Stimulated activated effector memory CD8-positive, alpha-beta T cell treated with anti-CD3 and anti-CD28 coated beads, Interleukin-12 subunit alpha, Interleukin-12 subunit beta, amount 100 ng/mL, for 72 hours (primary cell): ENCODE results near the gene CBL.
"Not testable (repeated sequence)": the region's sequence is repeated elsewhere in the genome, so short reads cannot be mapped to it uniquely, and the experiment has no call there.

ENCODE experiments used
- ATAC-seq: fragments of 150-1000 bp; cut with Tn5 transposase; 2 replicates; pipeline ENCODE4 v1.10.0; 2021
- DNase-seq, 2 donors: peaks; one replicate each; pipeline ENCODE4 v3.0.0; 2021 to 2022; ENCODE audit warnings: low spot score in 2 of 2
- H3K27ac Mint-ChIP-seq: one replicate; pipeline ENCODE4 v1.8.0; 2022; ENCODE audit warnings: mild to moderate bottlenecking, mixed read lengths
- H3K36me3 Mint-ChIP-seq: one replicate; pipeline ENCODE4 v1.8.0; 2022; ENCODE audit warnings: mild to moderate bottlenecking, mixed read lengths
- H3K4me1 Mint-ChIP-seq: one replicate; pipeline ENCODE4 v1.8.0; 2022; ENCODE audit warnings: mixed read lengths
- H3K4me3 Mint-ChIP-seq: one replicate; pipeline ENCODE4 v1.8.0; 2022; ENCODE audit warnings: mild to moderate bottlenecking, mixed read lengths
- H3K9me3 Mint-ChIP-seq: one replicate; pipeline ENCODE4 v1.8.0; 2022; ENCODE audit warnings: mixed read lengths

Gene CBL

GRCh38 chr11:119178166-119178680 lies 27.9 kb upstream of the CBL start:
- H3K9me3 Mint-ChIP-seq: no peaks in the 10 kb centered on the region
- peaks cover 10% of the 10 kb centered on the region for H3K36me3 Mint-ChIP-seq
- H3K4me1 Mint-ChIP-seq: no peaks in the 10 kb centered on the region
- no peak overlapping the region for H3K4me3 Mint-ChIP-seq
- H3K27ac Mint-ChIP-seq: no peak overlapping the region
- no peak for ATAC-seq
- no peak for DNase-seq

GRCh38 chr11:119179342-119179741 lies 26.8 kb upstream of the CBL start:
- no peaks in the 10 kb centered on the region for H3K4me1 Mint-ChIP-seq
- H3K9me3 Mint-ChIP-seq: no peaks in the 10 kb centered on the region
- H3K36me3 Mint-ChIP-seq: peaks cover 7% of the 10 kb centered on the region
- no peak for DNase-seq
- no peak overlapping the region for H3K4me3 Mint-ChIP-seq
- no peak overlapping the region for H3K27ac Mint-ChIP-seq
- no peak for ATAC-seq

GRCh38 chr11:119179983-119180382 lies 26.2 kb upstream of the CBL start:
- no peak for ATAC-seq
- Mint-ChIP-seq H3K4me3 (no peak overlapping the region), H3K4me1 (no peaks in the 10 kb centered on the region), H3K27ac (no peak overlapping the region), H3K9me3 (no peaks in the 10 kb centered on the region), H3K36me3 (peaks cover 7% of the 10 kb centered on the region)
- DNase-seq: no peak

DNA sequence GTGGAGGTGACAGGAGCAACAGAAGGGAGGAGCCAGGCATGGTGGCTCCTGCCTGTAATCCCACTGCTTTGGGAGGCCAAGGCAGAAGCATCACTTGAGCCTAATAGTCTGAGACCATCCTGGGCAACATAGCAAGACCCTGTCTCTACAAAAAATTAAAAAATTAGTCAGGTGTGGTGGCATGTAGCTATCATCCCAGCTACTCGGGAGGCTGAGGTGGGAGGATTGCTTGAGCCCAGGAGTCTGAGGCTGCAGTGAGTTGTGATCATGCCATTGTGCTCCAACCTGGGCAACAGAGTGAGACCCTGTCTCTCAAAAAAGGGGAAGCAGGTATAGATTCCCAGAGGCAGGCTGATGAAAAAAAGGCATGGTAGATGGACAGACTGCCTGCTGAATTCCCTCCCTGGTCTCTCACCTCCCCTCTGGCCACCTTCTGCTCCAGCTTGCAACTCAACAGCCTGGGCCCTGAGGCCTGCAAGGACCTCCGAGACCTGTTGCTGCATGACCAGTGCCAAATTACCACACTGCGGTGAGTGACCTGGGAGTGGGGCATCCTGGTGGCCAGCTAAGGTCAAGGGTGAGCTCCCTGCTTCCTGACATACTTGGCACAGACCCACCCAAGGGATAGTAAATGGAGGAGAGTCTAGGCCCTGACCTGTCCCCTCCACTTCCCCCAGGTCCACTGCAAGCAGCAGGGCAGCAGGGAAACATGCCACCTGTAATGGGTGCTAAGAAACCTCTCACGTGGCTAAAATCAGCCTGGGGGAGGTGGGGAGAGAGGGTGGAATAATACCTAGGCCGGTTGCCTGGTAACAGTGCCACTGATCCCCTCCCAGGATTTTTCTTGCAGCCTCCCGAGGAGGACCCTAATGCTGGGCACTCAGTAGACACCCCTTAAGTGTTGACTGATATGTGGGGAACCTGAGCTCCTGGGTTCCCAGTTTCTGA lies 25.1 kb upstream of the CBL start:
- DNase-seq (no peak), ATAC-seq (no peak)
- peaks cover 7% of the 10 kb centered on the region for H3K36me3 Mint-ChIP-seq
- no peak overlapping the region for H3K4me3 Mint-ChIP-seq
- H3K9me3 Mint-ChIP-seq: no peaks in the 10 kb centered on the region
- no peaks in the 10 kb centered on the region for H3K4me1 Mint-ChIP-seq
- no peak overlapping the region for H3K27ac Mint-ChIP-seq

GRCh38 chr11:119181677-119182412 lies 24.3 kb upstream of the CBL start:
- no peaks in the 10 kb centered on the region for H3K4me1 Mint-ChIP-seq
- no peak for ATAC-seq
- H3K27ac Mint-ChIP-seq: peak overlapping the region; percentile 45
- no peak for DNase-seq
- H3K36me3 Mint-ChIP-seq: peaks cover 7% of the 10 kb centered on the region
- no peaks in the 10 kb centered on the region for H3K9me3 Mint-ChIP-seq
- H3K4me3 Mint-ChIP-seq: no peak overlapping the region

DNA sequence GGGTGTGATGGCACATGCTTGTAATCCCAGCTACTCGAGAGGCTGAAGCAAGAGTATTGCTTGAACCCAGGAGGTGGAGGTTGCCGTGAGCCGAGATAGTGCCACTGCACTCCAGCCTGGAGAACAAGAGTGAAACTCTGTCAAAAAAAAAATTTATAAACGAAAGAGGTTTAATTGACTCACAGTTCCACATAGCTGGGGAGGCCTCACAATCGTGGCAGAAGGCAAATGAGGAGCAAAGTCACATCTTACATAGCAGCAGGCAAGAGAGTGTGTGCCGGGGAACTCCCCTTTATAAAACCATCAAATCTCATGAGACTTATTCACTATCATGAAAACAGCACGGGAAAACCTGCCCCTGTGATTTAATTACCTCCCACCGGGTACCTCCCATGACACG lies 21.7 kb upstream of the CBL start:
- not testable (repeated sequence) for H3K27ac Mint-ChIP-seq, H3K9me3 Mint-ChIP-seq, H3K4me3 Mint-ChIP-seq, H3K36me3 Mint-ChIP-seq, DNase-seq, ATAC-seq, H3K4me1 Mint-ChIP-seq

GRCh38 chr11:119185981-119186634 lies 20.0 kb upstream of the CBL start:
- no peak overlapping the region for H3K4me3 Mint-ChIP-seq
- no peaks in the 10 kb centered on the region for H3K4me1 Mint-ChIP-seq
- ATAC-seq (no peak), DNase-seq (no peak)
- no peaks in the 10 kb centered on the region for H3K9me3 Mint-ChIP-seq
- no peak overlapping the region for H3K27ac Mint-ChIP-seq
- H3K36me3 Mint-ChIP-seq: no peaks in the 10 kb centered on the region

- DNase-seq: no peak
- H3K9me3 Mint-ChIP-seq: no peaks in the 10 kb centered on the region
- no peaks in the 10 kb centered on the region for H3K4me1 Mint-ChIP-seq
Observed at GRCh38 chr11:119187123-119187892, 18.8 kb upstream of the CBL start.

GRCh38 chr11:119188067-119188466 lies 18.1 kb upstream of the CBL start:
- Mint-ChIP-seq H3K4me3 (no peak overlapping the region), H3K4me1 (no peaks in the 10 kb centered on the region), H3K9me3 (no peaks in the 10 kb centered on the region), H3K27ac (no peak overlapping the region), H3K36me3 (no peaks in the 10 kb centered on the region)
- DNase-seq (no peak), ATAC-seq (no peak)

More at GRCh38 chr11:119187123-119187892, 18.8 kb upstream of the CBL start:
- no peak for ATAC-seq
- Mint-ChIP-seq H3K36me3 (no peaks in the 10 kb centered on the region), H3K27ac (no peak overlapping the region), H3K4me3 (no peak overlapping the region)

GRCh38 chr11:119188887-119189286 lies 17.3 kb upstream of the CBL start:
- ATAC-seq (no peak), DNase-seq (no peak)
- Mint-ChIP-seq H3K27ac (no peak overlapping the region), H3K4me1 (no peaks in the 10 kb centered on the region), H3K9me3 (no peaks in the 10 kb centered on the region), H3K36me3 (no peaks in the 10 kb centered on the region), H3K4me3 (no peak overlapping the region)

- H3K9me3 Mint-ChIP-seq: no peaks in the 10 kb centered on the region
- no peak for ATAC-seq
Observed at GRCh38 chr11:119189393-119189792, 16.7 kb upstream of the CBL start.

GRCh38 chr11:119190531-119190930 lies 15.6 kb upstream of the CBL start:
- no peak for ATAC-seq
- H3K27ac Mint-ChIP-seq: no peak overlapping the region
- no peaks in the 10 kb centered on the region for H3K4me1 Mint-ChIP-seq
- no peaks in the 10 kb centered on the region for H3K9me3 Mint-ChIP-seq
- H3K4me3 Mint-ChIP-seq: no peak overlapping the region
- no peak for DNase-seq
- H3K36me3 Mint-ChIP-seq: no peaks in the 10 kb centered on the region

More at GRCh38 chr11:119189393-119189792, 16.7 kb upstream of the CBL start:
- Mint-ChIP-seq H3K4me3 (no peak overlapping the region), H3K4me1 (no peaks in the 10 kb centered on the region), H3K27ac (no peak overlapping the region), H3K36me3 (no peaks in the 10 kb centered on the region)
- no peak for DNase-seq

DNA sequence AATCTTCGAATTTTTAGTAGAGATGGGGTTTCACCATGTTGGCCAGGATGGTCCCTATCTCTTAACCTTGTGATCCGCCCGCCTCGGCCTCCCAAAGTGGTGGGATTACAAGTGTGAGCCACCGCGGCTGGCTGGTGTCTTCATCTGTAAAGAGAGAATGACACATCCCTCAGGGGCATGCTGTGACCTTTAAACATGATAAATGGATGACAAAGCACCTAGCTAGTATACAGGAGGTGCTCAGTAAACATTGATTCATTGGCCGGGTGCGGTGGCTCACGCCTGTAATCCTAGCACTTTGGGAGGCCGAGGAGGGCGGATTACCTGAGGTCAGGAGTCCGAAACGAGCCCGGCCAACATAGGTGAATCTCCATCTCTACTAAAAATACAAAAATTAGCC lies 14.9 kb upstream of the CBL start:
- DNase-seq, H3K36me3 Mint-ChIP-seq, H3K27ac Mint-ChIP-seq, ATAC-seq, H3K4me1 Mint-ChIP-seq, H3K4me3 Mint-ChIP-seq, H3K9me3 Mint-ChIP-seq: not testable (repeated sequence)

- H3K9me3 Mint-ChIP-seq: no peaks in the 10 kb centered on the region
- DNase-seq (no peak), ATAC-seq (no peak)
- H3K4me1 Mint-ChIP-seq: peaks cover 9% of the 10 kb centered on the region
- no peak overlapping the region for H3K4me3 Mint-ChIP-seq
- no peaks in the 10 kb centered on the region for H3K36me3 Mint-ChIP-seq
- H3K27ac Mint-ChIP-seq: no peak overlapping the region
Observed at GRCh38 chr11:119192111-119192510, 14.0 kb upstream of the CBL start.

GRCh38 chr11:119193001-119193400 lies 13.1 kb upstream of the CBL start:
- no peak overlapping the region for H3K27ac Mint-ChIP-seq
- no peak for ATAC-seq
- H3K4me3 Mint-ChIP-seq: no peak overlapping the region
- H3K36me3 Mint-ChIP-seq: no peaks in the 10 kb centered on the region
- H3K9me3 Mint-ChIP-seq: no peaks in the 10 kb centered on the region
- DNase-seq: no peak
- peaks cover 9% of the 10 kb centered on the region for H3K4me1 Mint-ChIP-seq
